Vagina (tissue), 2 donors: ENCODE measurements around the gene PTPRN2. TPM values are rescaled to one million over a fixed set of nuclear protein-coding genes. Genes with fewer than 3 reads are reported as not detected.

Source experiments
- DNase-seq, 2 donors: peaks; one replicate each; pipeline ENCODE4 v3.0.0-alpha.2; 2017; ENCODE audit errors: extremely low spot score in 2 of 2
- H3K27ac ChIP-seq: fragments of 200-600 bp; sonication (generic); one replicate; pipeline ENCODE4 v1.5.1; 2019
- H3K27me3 ChIP-seq: fragments of 200-600 bp; sonication (generic); one replicate; pipeline ENCODE4 v1.5.1; 2019
- H3K36me3 ChIP-seq, 2 donors: fragments of 200-600 bp; sonication (generic); one replicate each; pipeline ENCODE4 v1.5.1; 2017 to 2019
- H3K4me1 ChIP-seq: fragments of 200-600 bp; sonication (generic); one replicate; pipeline ENCODE4 v1.5.1; 2019
- H3K4me3 ChIP-seq, 2 donors: fragments of 200-600 bp; sonication (generic); 1 replicate in 1 of 2; 2 replicates in 1 of 2; pipeline ENCODE4 v1.5.1; 2016 to 2019
- H3K9me3 ChIP-seq: fragments of 200-600 bp; sonication (generic); one replicate; pipeline ENCODE4 v1.5.1; 2019
- CTCF ChIP-seq, 3 experiments: fragments of 450-650 bp in 2 of 3; fragments of 200-600 bp in 1 of 3; sonication (generic) in 1 of 3; IDR thresholded peaks; one replicate each; pipeline ENCODE4 v1.5.1; 2017 to 2019; ENCODE audit warnings: antibody characterized with exemption in 3 of 3, mild to moderate bottlenecking in 2 of 3, moderate library complexity in 2 of 3
- POLR2A ChIP-seq, 2 donors: fragments of 450-650 bp; IDR thresholded peaks; one replicate each; pipeline ENCODE4 v1.6.1; 2017; ENCODE audit warnings: antibody characterized with exemption in 2 of 2, mild to moderate bottlenecking in 2 of 2, moderate library complexity in 2 of 2
- POLR2AphosphoS5 ChIP-seq, 2 donors: sonication (generic); formaldehyde crosslinking; IDR thresholded peaks; one replicate each; pipeline ENCODE4 v1.9.0; 2017; ENCODE audit warnings: antibody characterized with exemption in 2 of 2, mild to moderate bottlenecking in 2 of 2, low read depth in 1 of 2; ENCODE audit not compliant: insufficient read depth in 1 of 2
- intact Hi-C: fragments of 100-400 bp; cut with DNase I; formaldehyde crosslinking; loops from one replicate; pipeline ENCODE4 v1.15.1; 2023
- total RNA-seq: library from RNA; depleted of rRNA; stranded (reverse); fragments of >200 nt; gene quantifications from one replicate; pipeline ENCODE4 v1.2.3, GENCODE V29; 2016

PTPRN2 gene
- total RNA-seq, 1 donor from 2014 or later = 7.4 TPM

GRCh38 chr7:158602905-158603772, 15.5 kb upstream of the PTPRN2 start:
- Histone ChIP-seq H3K9me3 (no peaks in the 10 kb centered on the region), H3K27me3 (no peaks in the 10 kb centered on the region), H3K27ac (no peak overlapping the region), H3K36me3 (no peaks in the 10 kb centered on the region), H3K4me3 (no peak overlapping the region), H3K4me1 (no peaks in the 10 kb centered on the region)
- TF ChIP-seq CTCF (IDR thresholded peaks at IDR 0.05) (no peak), POLR2AphosphoS5 (IDR thresholded peaks at IDR 0.05; ENCODE audit: insufficient read depth in 1 of 2, low read depth in 1 of 2) (no peak), POLR2A (IDR thresholded peaks at IDR 0.05) (no peak)
- intact Hi-C loops = no loop called here
- DNase-seq = no peak

GRCh38 chr7:158602041-158602440, 14.4 kb upstream of the PTPRN2 start:
- DNase-seq = no peak
- TF ChIP-seq POLR2A (IDR thresholded peaks at IDR 0.05) (no peak), CTCF (IDR thresholded peaks at IDR 0.05) (no peak), POLR2AphosphoS5 (IDR thresholded peaks at IDR 0.05; ENCODE audit: insufficient read depth in 1 of 2, low read depth in 1 of 2) (no peak)
- no peaks in the 10 kb centered on the region for H3K27me3 ChIP-seq
- H3K27ac ChIP-seq = no peak overlapping the region
- intact Hi-C loops = no loop called here
- no peak overlapping the region for H3K4me3 ChIP-seq
- H3K4me1 ChIP-seq = no peaks in the 10 kb centered on the region
- H3K9me3 ChIP-seq = no peaks in the 10 kb centered on the region
- no peaks in the 10 kb centered on the region for H3K36me3 ChIP-seq

GRCh38 chr7:158601090-158601489, 13.5 kb upstream of the PTPRN2 start:
- no peak overlapping the region for H3K4me3 ChIP-seq
- no peak for DNase-seq
- no peak overlapping the region for H3K27ac ChIP-seq
- intact Hi-C loops = no loop called here
- no peaks in the 10 kb centered on the region for H3K4me1 ChIP-seq
- H3K36me3 ChIP-seq = no peaks in the 10 kb centered on the region
- no peaks in the 10 kb centered on the region for H3K27me3 ChIP-seq
- no peaks in the 10 kb centered on the region for H3K9me3 ChIP-seq
- TF ChIP-seq CTCF (IDR thresholded peaks at IDR 0.05) (no peak), POLR2A (IDR thresholded peaks at IDR 0.05) (no peak), POLR2AphosphoS5 (IDR thresholded peaks at IDR 0.05; ENCODE audit: insufficient read depth in 1 of 2, low read depth in 1 of 2) (no peak)

GRCh38 chr7:158596745-158597144, 9.1 kb upstream of the PTPRN2 start:
- no peaks in the 10 kb centered on the region for H3K27me3 ChIP-seq
- DNase-seq = no peak
- H3K4me3 ChIP-seq = no peak overlapping the region
- intact Hi-C loops = no loop called here
- H3K36me3 ChIP-seq = no peaks in the 10 kb centered on the region
- H3K27ac ChIP-seq = no peak overlapping the region
- no peaks in the 10 kb centered on the region for H3K9me3 ChIP-seq
- no peaks in the 10 kb centered on the region for H3K4me1 ChIP-seq
- TF ChIP-seq POLR2AphosphoS5 (IDR thresholded peaks at IDR 0.05; ENCODE audit: insufficient read depth in 1 of 2, low read depth in 1 of 2) (no peak), POLR2A (IDR thresholded peaks at IDR 0.05) (no peak), CTCF (IDR thresholded peaks at IDR 0.05) (no peak)

- H3K4me3 ChIP-seq = no peak overlapping the region
- DNase-seq = no peak
- H3K36me3 ChIP-seq = no peaks in the 10 kb centered on the region
- intact Hi-C loops = no loop called here
- no peak for TF ChIP-seq POLR2A (IDR thresholded peaks at IDR 0.05)
- TF ChIP-seq CTCF (IDR thresholded peaks at IDR 0.05) = no peak
- no peak for TF ChIP-seq POLR2AphosphoS5 (IDR thresholded peaks at IDR 0.05; ENCODE audit: insufficient read depth in 1 of 2, low read depth in 1 of 2)
- H3K27ac ChIP-seq = no peak overlapping the region
- no peaks in the 10 kb centered on the region for H3K9me3 ChIP-seq
- no peaks in the 10 kb centered on the region for H3K27me3 ChIP-seq
- H3K4me1 ChIP-seq = no peaks in the 10 kb centered on the region
Observed at GRCh38 chr7:158596309-158596708, 8.7 kb upstream of the PTPRN2 start.
